Right cardiac atrium (tissue), 5 donors: ENCODE results near the gene NKX1-1. TPM values are rescaled to one million over a fixed set of nuclear protein-coding genes. Genes with fewer than 3 reads are reported as not detected.
A peak's percentile ranks its signal among the peaks of the same experiment; 100 is the strongest.

Experiments
- ATAC-seq, 2 donors: fragments of 200-7000 bp; cut with Tn5 transposase; one replicate each; pipeline versions ENCODE4 v1.8.0 to v1.9.1; 2020; ENCODE audit warnings: moderate library complexity in 2 of 2, mild to moderate bottlenecking in 1 of 2
- DNase-seq, 3 donors: peaks; one replicate each; pipeline ENCODE4 v3.0.0-alpha.2; 2020
- H3K27ac ChIP-seq: one replicate; pipeline ENCODE4 v1.5.1; 2013; ENCODE audit warnings: mild to moderate bottlenecking, low read length, control low read depth, moderate library complexity
- H3K27me3 ChIP-seq: one replicate; pipeline ENCODE4 v1.6.1; 2013; ENCODE audit not compliant: control insufficient read depth, insufficient read depth
- H3K4me1 ChIP-seq: one replicate; pipeline ENCODE4 v1.6.1; 2013; ENCODE audit warnings: low read length; ENCODE audit not compliant: control insufficient read depth, insufficient read depth
- H3K4me3 ChIP-seq: one replicate; pipeline ENCODE4 v1.5.1; 2013; ENCODE audit warnings: low read length, control low read depth
- H3K9me3 ChIP-seq: one replicate; pipeline ENCODE4 v1.6.1; 2013; ENCODE audit warnings: low read length; ENCODE audit not compliant: control insufficient read depth
- WGBS: extraction: QIAGEN DNeasy Blood & Tissue Kit; methylation state at CpG from one replicate; pipeline ENCODE4 v1.1.7; 2013; 5-methylcytosine and 5-hydroxymethylcytosine counted together
- intact Hi-C, 4 donors: fragments of 100-400 bp; cut with DNase I; formaldehyde crosslinking; loops; one replicate each; pipeline versions ENCODE4 v1.11.0 to v1.14.0; 2022 to 2023
- polyA plus RNA-seq: library from polyadenylated mRNA; stranded (reverse); fragments of 200-250 nt; gene quantifications from one replicate; pipeline ENCODE4 v1.2.3, GENCODE V29; 2013
- total RNA-seq, 4 donors: library from RNA; stranded (reverse); fragmentation: NEBNext Ultra II Directional; extraction: Animal tissue kit (Norgen Biotek cat#: 25700); gene quantifications; one replicate each; pipeline ENCODE4 v1.2.1, GENCODE V29; 2021
- donor health status: healthy with polysubstance abuse.
- donor health status: DM: no; HTN: yes; CAD: no.
- donor health status: DM: no; HTN: no; CAD: no.
- donor health status: DM: no; HTN: yes; CAD: no; lungs with severe emphysema.
- donor health status: DM: yes; HTN: yes; CAD: no.

Gene NKX1-1
- total and polyA plus RNA-seq, 5 donors = not detected

GRCh38 chr4:1403177-1403583, 3.1 kb downstream of the NKX1-1 start:
- Histone ChIP-seq H3K27me3 (no peaks in the 10 kb centered on the region), H3K27ac (no peak overlapping the region), H3K9me3 (no peaks in the 10 kb centered on the region), H3K4me1 (no peaks in the 10 kb centered on the region), H3K4me3 (no peak overlapping the region)
- WGBS = 3% methylated on average over 58 of the region's 58 CpGs
- ATAC-seq (no peak), DNase-seq (peak in 2 of 3 donors; percentile 14 to 41)
- intact Hi-C loops = no loop called here

- intact Hi-C loops = no loop called here
- H3K4me1 ChIP-seq = no peaks in the 10 kb centered on the region
- 4% methylated on average over 69 of the region's 69 CpGs for WGBS
- H3K9me3 ChIP-seq = no peaks in the 10 kb centered on the region
- no peak overlapping the region for H3K4me3 ChIP-seq
- no peak for ATAC-seq
- peak in 2 of 3 donors; percentile 18 to 35 for DNase-seq
- no peak overlapping the region for H3K27ac ChIP-seq
- no peaks in the 10 kb centered on the region for H3K27me3 ChIP-seq
Measured at GRCh38 chr4:1402516-1403091, 3.6 kb downstream of the NKX1-1 start.

- no peak overlapping the region for H3K27ac ChIP-seq
- intact Hi-C loops = no loop called here
- no peaks in the 10 kb centered on the region for H3K9me3 ChIP-seq
- H3K4me3 ChIP-seq = no peak overlapping the region
- WGBS = 8% methylated on average over 24 of the region's 24 CpGs
- no peaks in the 10 kb centered on the region for H3K4me1 ChIP-seq
- no peaks in the 10 kb centered on the region for H3K27me3 ChIP-seq
- no peak for ATAC-seq
- peak in 1 of 3 donors; percentile 34 for DNase-seq
Measured at GRCh38 chr4:1402021-1402515, 4.2 kb downstream of the NKX1-1 start.

- Histone ChIP-seq H3K4me3 (no peak overlapping the region), H3K27ac (no peak overlapping the region), H3K27me3 (no peaks in the 10 kb centered on the region), H3K4me1 (no peaks in the 10 kb centered on the region), H3K9me3 (no peaks in the 10 kb centered on the region)
- 32% methylated on average over 18 of the region's 18 CpGs for WGBS
- intact Hi-C loops = no loop called here
- DNase-seq = peak in 2 of 3 donors; percentile 14 to 33
- no peak for ATAC-seq
Measured at GRCh38 chr4:1401409-1402020, 4.7 kb downstream of the NKX1-1 start.

GRCh38 chr4:1400831-1401408, 5.3 kb downstream of the NKX1-1 start:
- no peaks in the 10 kb centered on the region for H3K9me3 ChIP-seq
- ATAC-seq (no peak), DNase-seq (peak in 2 of 3 donors; percentile 2 to 22)
- intact Hi-C loops = no loop called here
- no peaks in the 10 kb centered on the region for H3K4me1 ChIP-seq
- H3K27me3 ChIP-seq = no peaks in the 10 kb centered on the region
- WGBS = 35% methylated on average over 14 of the region's 14 CpGs
- H3K4me3 ChIP-seq = no peak overlapping the region
- H3K27ac ChIP-seq = no peak overlapping the region

GRCh38 chr4:1400191-1400805, 5.9 kb downstream of the NKX1-1 start:
- Histone ChIP-seq H3K4me3 (no peak overlapping the region), H3K9me3 (no peaks in the 10 kb centered on the region), H3K27me3 (no peaks in the 10 kb centered on the region), H3K4me1 (no peaks in the 10 kb centered on the region), H3K27ac (no peak overlapping the region)
- ATAC-seq (no peak), DNase-seq (peak in 1 of 3 donors; percentile 8)
- intact Hi-C loops = no loop called here
- WGBS = 82% methylated on average over 11 of the region's 11 CpGs

GRCh38 chr4:1399508-1400190, 6.6 kb downstream of the NKX1-1 start:
- H3K4me3 ChIP-seq = no peak overlapping the region
- intact Hi-C loops = no loop called here
- H3K27me3 ChIP-seq = no peaks in the 10 kb centered on the region
- ATAC-seq = no peak
- no peaks in the 10 kb centered on the region for H3K9me3 ChIP-seq
- no peaks in the 10 kb centered on the region for H3K4me1 ChIP-seq
- 87% methylated on average over 15 of the region's 15 CpGs for WGBS
- no peak overlapping the region for H3K27ac ChIP-seq
- DNase-seq = peak; percentile 1 to 31 (median 30)

- Histone ChIP-seq H3K27me3 (no peaks in the 10 kb centered on the region), H3K9me3 (no peaks in the 10 kb centered on the region), H3K27ac (no peak overlapping the region), H3K4me3 (no peak overlapping the region), H3K4me1 (no peaks in the 10 kb centered on the region)
- ATAC-seq (no peak), DNase-seq (peak; percentile 8 to 33 (median 30))
- WGBS = 90% methylated on average over 22 of the region's 22 CpGs
- intact Hi-C loops = no loop called here
Measured at GRCh38 chr4:1398681-1399507, 7.3 kb downstream of the NKX1-1 start.

GRCh38 chr4:1396806-1397455, 9.3 kb downstream of the NKX1-1 start:
- DNase-seq = peak; percentile 6 to 39 (median 22)
- no peaks in the 10 kb centered on the region for H3K9me3 ChIP-seq
- no peaks in the 10 kb centered on the region for H3K27me3 ChIP-seq
- intact Hi-C loops = no loop called here
- ATAC-seq = no peak
- H3K4me1 ChIP-seq = no peaks in the 10 kb centered on the region
- 97% methylated on average over 11 of the region's 11 CpGs for WGBS
- no peak overlapping the region for H3K4me3 ChIP-seq
- no peak overlapping the region for H3K27ac ChIP-seq
